ENCODE measurements around the gene GPR108. TPM values are rescaled to one million over a fixed set of nuclear protein-coding genes. Genes with fewer than 3 reads are reported as not detected.
"Not testable (repeated sequence)": the region's sequence is repeated elsewhere in the genome, so short reads cannot be mapped to it uniquely, and the experiment has no call there.

The GPR108 gene
- total RNA-seq, 4 donors from 2014 or later: 87.9 to 152 (median 116) TPM

DNA sequence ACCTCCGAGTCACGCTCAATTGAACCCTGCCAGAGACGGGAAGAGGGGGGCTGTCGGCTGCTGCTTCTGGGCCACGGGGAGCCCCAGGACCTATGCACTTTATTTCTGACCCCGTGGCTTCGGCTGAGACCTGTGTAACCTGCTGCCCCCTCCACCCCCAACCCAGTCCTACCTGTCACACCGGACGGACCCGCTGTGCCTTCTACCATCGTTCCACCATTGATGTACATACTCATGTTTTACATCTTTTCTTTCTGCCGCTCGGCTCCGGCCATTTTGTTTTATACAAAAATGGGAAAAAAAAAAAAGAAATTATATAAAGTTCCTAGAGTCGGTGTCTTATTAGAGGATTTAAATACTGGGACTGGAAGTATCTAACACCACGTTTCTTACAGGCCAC, 13.8 kb upstream of the GPR108 start:
- 94% methylated on average over 16 of the region's 16 CpGs for WGBS, 2 donors
- no peak for DNase-seq
- intact Hi-C loops (cut with DNase I): no loop called here
- Histone ChIP-seq H3K27me3 (no peaks in the 10 kb centered on the region), H3K36me3 (peaks cover 54 to 62% of the 10 kb centered on the region in 2 donors), H3K4me3 (replicated peaks in 1 of 3) (no peak overlapping the region), H3K27ac (no peak overlapping the region), H3K4me1 (no peaks in the 10 kb centered on the region), H3K9me3 (no peaks in the 10 kb centered on the region)
- TF ChIP-seq, protein P1, sequence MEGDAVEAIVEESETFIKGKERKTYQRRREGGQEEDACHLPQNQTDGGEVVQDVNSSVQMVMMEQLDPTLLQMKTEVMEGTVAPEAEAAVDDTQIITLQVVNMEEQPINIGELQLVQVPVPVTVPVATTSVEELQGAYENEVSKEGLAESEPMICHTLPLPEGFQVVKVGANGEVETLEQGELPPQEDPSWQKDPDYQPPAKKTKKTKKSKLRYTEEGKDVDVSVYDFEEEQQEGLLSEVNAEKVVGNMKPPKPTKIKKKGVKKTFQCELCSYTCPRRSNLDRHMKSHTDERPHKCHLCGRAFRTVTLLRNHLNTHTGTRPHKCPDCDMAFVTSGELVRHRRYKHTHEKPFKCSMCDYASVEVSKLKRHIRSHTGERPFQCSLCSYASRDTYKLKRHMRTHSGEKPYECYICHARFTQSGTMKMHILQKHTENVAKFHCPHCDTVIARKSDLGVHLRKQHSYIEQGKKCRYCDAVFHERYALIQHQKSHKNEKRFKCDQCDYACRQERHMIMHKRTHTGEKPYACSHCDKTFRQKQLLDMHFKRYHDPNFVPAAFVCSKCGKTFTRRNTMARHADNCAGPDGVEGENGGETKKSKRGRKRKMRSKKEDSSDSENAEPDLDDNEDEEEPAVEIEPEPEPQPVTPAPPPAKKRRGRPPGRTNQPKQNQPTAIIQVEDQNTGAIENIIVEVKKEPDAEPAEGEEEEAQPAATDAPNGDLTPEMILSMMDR (IDR thresholded peaks at IDR 0.05): no peak
- no peak for TF ChIP-seq POLR2A (IDR thresholded peaks at IDR 0.05)

DNA sequence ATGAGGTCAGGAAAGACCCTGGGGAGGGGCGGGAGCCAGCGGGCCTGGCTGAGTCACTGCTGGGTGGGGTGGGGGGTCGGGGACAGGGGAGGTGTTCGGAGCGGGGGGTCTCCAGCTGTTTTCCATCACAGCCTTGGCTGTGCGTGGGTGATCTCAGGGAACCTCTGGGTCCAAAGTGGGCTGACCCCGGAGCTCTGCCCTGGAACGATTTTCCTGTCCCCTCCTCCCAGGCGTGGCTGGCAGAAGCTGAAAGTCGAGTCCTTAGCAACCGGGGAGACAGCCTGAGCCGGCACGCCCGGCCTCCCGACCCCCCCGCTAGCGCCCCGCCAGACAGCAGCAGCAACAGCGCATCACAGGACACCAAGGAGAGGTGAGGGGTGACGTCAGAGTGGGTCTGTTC, 12.7 kb upstream of the GPR108 start:
- intact Hi-C loops (cut with DNase I): no loop called here
- H3K9me3 ChIP-seq: no peaks in the 10 kb centered on the region
- no peak overlapping the region for H3K27ac ChIP-seq
- no peaks in the 10 kb centered on the region for H3K27me3 ChIP-seq
- H3K4me3 ChIP-seq (replicated peaks in 1 of 3): no peak overlapping the region
- TF ChIP-seq, protein P1 (IDR thresholded peaks at IDR 0.05): no peak
- TF ChIP-seq POLR2A (IDR thresholded peaks at IDR 0.05): no peak
- 81 to 86% methylated on average over 15 of the region's 20 CpGs for WGBS, 2 donors
- DNase-seq: no peak
- H3K4me1 ChIP-seq: peaks cover 5 to 7% of the 10 kb centered on the region in 2 donors
- H3K36me3 ChIP-seq: peaks cover 57 to 65% of the 10 kb centered on the region in 2 donors

DNA sequence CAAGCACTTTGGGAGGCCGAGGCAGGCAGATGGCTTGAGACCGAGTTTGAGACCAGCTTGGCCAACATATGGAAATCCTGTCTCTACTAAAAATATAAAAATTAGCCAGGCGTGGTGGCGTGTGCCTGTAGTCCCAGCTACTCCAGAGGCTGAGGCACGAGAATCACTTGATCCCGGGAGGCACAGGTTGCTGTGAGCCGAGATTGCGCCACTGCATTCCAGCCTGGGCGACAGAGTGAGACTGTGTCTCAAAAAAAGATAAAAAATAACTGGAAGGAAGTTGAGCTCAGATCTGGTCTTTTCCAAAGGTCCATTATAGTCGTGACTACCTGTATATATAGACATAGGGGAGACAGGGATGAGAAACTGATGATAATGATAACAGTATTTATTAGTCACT, 11.2 kb upstream of the GPR108 start:
- H3K27me3 ChIP-seq; intact Hi-C loops (cut with DNase I); H3K4me3 ChIP-seq (replicated peaks in 1 of 3); H3K27ac ChIP-seq; H3K9me3 ChIP-seq: not testable (repeated sequence)
- DNase-seq: peak in 1 of 2 donors; percentile 41
- 72 to 75% methylated on average over 10 of the region's 10 CpGs for WGBS, 2 donors
- Histone ChIP-seq H3K36me3 (peaks cover 53 to 60% of the 10 kb centered on the region in 2 donors), H3K4me1 (peaks cover 19 to 22% of the 10 kb centered on the region in 2 donors)

DNA sequence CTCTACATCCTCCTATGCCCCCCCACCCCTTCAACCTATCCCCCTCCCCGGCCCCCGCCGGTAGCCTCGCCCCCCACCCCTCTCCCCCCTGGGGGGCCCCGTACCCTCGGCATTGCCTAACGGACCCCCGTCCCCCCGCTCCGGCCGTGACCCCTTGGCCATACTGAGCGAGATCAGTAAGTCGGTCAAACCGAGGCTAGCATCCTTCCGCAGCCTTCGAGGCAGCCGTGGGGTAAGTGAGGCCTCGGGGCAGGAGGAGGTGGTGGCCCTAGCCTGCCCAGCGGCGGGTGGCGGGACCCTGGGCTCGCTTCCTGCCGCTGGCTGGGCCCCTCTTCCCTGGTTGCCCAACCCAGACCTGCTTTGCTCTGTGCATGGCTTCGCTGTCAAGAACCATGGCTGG, 8.6 kb upstream of the GPR108 start:
- Histone ChIP-seq H3K27ac (no peak overlapping the region), H3K9me3 (no peaks in the 10 kb centered on the region), H3K4me3 (replicated peaks in 1 of 3) (no peak overlapping the region), H3K27me3 (no peaks in the 10 kb centered on the region), H3K4me1 (peaks cover 28 to 33% of the 10 kb centered on the region in 2 donors), H3K36me3 (peaks cover 50 to 52% of the 10 kb centered on the region in 2 donors)
- TF ChIP-seq, protein P1 (IDR thresholded peaks at IDR 0.05): no peak
- TF ChIP-seq POLR2A (IDR thresholded peaks at IDR 0.05): no peak
- WGBS, 2 donors: 88 to 93% methylated on average over 19 to 24 of the region's 24 CpGs
- no peak for DNase-seq
- intact Hi-C loops (cut with DNase I): no loop called here

DNA sequence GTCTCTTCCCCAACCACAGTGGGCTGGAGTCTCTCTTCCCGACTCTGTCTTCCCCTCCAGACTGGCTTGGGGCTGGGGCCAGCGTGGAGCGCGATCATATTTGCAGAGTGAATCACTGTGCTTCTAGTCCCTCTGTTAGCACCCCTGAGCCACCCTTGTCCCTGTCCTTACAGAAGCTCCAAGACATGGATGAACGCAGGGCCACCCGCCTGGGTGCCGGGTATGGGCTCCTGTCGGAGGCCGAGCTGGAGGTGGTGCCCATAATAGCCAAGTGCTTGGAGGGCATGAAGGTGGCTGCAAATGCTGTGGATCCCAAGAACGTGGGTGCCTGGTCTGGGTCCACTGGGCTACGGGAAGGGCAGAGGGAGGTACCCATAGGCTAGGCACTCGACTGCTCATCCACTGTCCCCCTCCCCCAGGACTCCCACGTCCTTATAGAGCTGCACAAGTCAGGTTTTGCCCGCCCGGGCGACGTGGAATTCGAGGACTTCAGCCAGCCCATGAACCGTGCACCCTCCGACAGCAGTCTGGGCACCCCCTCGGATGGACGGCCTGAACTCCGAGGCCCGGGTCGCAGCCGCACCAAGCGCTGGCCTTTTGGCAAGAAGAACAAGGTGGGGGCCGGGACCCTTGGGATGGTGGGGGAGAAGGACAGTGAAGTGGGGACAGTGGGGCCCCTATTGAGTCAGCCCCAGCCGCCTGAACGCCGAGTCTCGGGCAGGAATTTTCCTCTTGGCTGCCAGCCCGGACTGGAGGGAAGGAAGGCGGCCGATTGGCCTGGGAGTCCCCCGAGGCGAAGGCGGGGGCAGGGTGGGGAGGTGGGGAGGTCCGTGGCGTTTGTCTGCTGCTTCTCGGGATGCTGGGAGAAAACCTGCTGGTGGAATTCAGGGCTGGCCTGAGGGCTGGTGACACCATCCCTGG, 7.3 kb upstream of the GPR108 start:
- H3K4me3 ChIP-seq (replicated peaks in 1 of 3): no peak overlapping the region
- WGBS, 2 donors: 19 to 34% methylated on average over 20 to 38 of the region's 41 CpGs

More for the DNA sequence above, 7.3 kb upstream of the GPR108 start:
- peaks cover 38 to 40% of the 10 kb centered on the region in 2 donors for H3K36me3 ChIP-seq
- H3K9me3 ChIP-seq: no peaks in the 10 kb centered on the region
- peak; percentile 96 to 98 for DNase-seq
- peak in 1 of 2 donors; percentile 29 for TF ChIP-seq POLR2A (IDR thresholded peaks at IDR 0.05)
- TF ChIP-seq, protein P1 (IDR thresholded peaks at IDR 0.05): peak in 2 of 6 experiments; percentile 6 to 25
- intact Hi-C loops (cut with DNase I): no loop called here
- peaks cover 33 to 34% of the 10 kb centered on the region in 2 donors for H3K4me1 ChIP-seq
- peak overlapping the region; percentile 86 to 94 (median 89) for H3K27ac ChIP-seq
- H3K27me3 ChIP-seq: no peaks in the 10 kb centered on the region

Measured in thyroid gland (tissue), 4 donors.